GM12891 (cell line): ENCODE measurements around the gene DHRSX.
"Not testable (repeated sequence)": the region's sequence is repeated elsewhere in the genome, so short reads cannot be mapped to it uniquely, and the experiment has no call there.

Experiments
- POLR2A ChIP-seq: IDR thresholded peaks from 2 replicates; pipeline ENCODE4 v1.6.1; 2011; ENCODE audit warnings: low read depth, low read length, control low read depth
- POLR2AphosphoS5 ChIP-seq: IDR thresholded peaks from 2 replicates; pipeline ENCODE4 v1.6.1; 2011; ENCODE audit warnings: low read depth, low read length, control low read depth
- POU2F2 ChIP-seq: IDR thresholded peaks from 2 replicates; pipeline ENCODE4 v1.6.1; 2011; ENCODE audit warnings: low read depth, mild to moderate bottlenecking, control low read depth, low read length, moderate library complexity
- TAF1 ChIP-seq: IDR thresholded peaks from 2 replicates; pipeline ENCODE4 v1.6.1; 2011; ENCODE audit warnings: low read depth, low read length, control low read depth

DNA sequence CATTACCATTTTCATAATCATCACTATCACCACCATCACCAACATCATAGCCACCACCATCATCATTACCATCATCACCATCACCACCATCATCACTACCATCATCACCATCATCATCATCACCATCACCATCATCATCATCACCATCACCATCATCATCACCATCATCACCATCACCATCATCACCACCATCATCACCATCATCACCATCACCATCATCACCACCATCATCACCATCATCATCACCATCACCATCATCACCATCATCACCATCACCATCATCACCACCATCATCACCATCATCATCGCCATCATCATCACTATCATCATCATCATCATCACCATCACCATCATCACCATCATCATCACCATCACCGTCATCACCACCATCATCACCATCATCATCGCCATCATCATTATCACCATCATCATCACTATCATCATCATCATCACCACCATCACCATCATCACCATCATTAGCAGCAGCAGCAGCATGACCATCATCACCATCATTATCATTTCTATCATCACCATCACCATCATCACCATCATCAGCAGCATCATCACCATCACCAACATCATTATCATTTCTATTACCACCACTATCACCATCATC, 118.2 kb downstream of the DHRSX start:
- not testable (repeated sequence) for TF ChIP-seq TAF1, POLR2A, POLR2AphosphoS5, POU2F2
